Astrocyte (in vitro differentiated cells and primary cell): ENCODE results near the gene DLG1.

Source experiments
- EZH2 ChIP-seq: IDR thresholded peaks from 2 replicates; pipeline ENCODE4 v1.6.1; 2012; ENCODE audit warnings: mild to moderate bottlenecking, low read length, inconsistent platforms; ENCODE audit not compliant: insufficient read depth
- TF ChIP-seq, protein P1 (sequence below): IDR thresholded peaks from 2 replicates; pipeline ENCODE4 v1.5.1; 2011; ENCODE audit warnings: low read depth, mild to moderate bottlenecking, inconsistent platforms, low read length, moderate library complexity; ENCODE audit not compliant: insufficient read depth

DNA sequence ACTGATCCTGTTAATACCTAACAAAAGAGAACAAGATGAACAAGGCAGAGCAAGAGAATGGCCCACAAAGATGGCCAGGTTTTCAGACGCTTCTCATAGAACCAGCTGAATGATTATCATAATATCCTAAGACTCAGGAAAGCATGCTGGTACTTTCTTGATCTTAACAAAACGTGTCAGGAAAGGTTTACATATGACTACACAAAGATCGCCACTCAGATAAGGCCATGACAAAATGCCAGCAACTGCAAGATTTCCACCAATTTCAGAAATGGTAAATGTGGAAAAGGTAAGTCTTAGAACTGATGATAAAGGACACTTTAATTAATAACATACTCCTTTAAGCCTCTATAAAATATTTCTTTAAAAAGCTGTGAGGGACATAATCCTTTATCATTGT lies 108.8 kb downstream of the DLG1 start:
- TF ChIP-seq EZH2 = no peak
- TF ChIP-seq, protein P1, sequence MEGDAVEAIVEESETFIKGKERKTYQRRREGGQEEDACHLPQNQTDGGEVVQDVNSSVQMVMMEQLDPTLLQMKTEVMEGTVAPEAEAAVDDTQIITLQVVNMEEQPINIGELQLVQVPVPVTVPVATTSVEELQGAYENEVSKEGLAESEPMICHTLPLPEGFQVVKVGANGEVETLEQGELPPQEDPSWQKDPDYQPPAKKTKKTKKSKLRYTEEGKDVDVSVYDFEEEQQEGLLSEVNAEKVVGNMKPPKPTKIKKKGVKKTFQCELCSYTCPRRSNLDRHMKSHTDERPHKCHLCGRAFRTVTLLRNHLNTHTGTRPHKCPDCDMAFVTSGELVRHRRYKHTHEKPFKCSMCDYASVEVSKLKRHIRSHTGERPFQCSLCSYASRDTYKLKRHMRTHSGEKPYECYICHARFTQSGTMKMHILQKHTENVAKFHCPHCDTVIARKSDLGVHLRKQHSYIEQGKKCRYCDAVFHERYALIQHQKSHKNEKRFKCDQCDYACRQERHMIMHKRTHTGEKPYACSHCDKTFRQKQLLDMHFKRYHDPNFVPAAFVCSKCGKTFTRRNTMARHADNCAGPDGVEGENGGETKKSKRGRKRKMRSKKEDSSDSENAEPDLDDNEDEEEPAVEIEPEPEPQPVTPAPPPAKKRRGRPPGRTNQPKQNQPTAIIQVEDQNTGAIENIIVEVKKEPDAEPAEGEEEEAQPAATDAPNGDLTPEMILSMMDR = no peak
